ENCODE measurements around the gene ITGBL1. TPM values are rescaled to one million over a fixed set of nuclear protein-coding genes. Genes with fewer than 3 reads are reported as not detected.

ITGBL1 gene
- total RNA-seq, 1 experiment from 2014 or later: 0.22 TPM

GRCh38 chr13:101415358-101416174 lies 36.9 kb upstream of the ITGBL1 start (continued):
- no peak for TF ChIP-seq PRDM15 (CRISPR knock-in tag; IDR thresholded peaks at IDR 0.05)

- POLR2A ChIA-PET: interaction anchor here (0.6 kb wide), 2 partner anchors 9 to 22 kb away, joined by 3 read pairs; no protein-coding TSS in a partner anchor
- CTCF ChIA-PET: interaction anchor here (0.7 kb wide), 1 partner anchor 258 kb away, joined by 3 read pairs; no protein-coding TSS in a partner anchor
- TF ChIP-seq NR1H2 (CRISPR knock-in tag; IDR thresholded peaks at IDR 0.05): no peak
- TF ChIP-seq ZBTB21 (CRISPR knock-in tag; IDR thresholded peaks at IDR 0.05; ENCODE audit: borderline replicate concordance): no peak
- no peak for TF ChIP-seq NR2C2 (CRISPR knock-in tag; IDR thresholded peaks at IDR 0.05)
- no peak for TF ChIP-seq NFE2L1 (CRISPR knock-in tag; IDR thresholded peaks at IDR 0.05)
- TF ChIP-seq MXD4 (CRISPR knock-in tag; IDR thresholded peaks at IDR 0.05; ENCODE audit: borderline replicate concordance): no peak
- TF ChIP-seq E2F5 (CRISPR knock-in tag; IDR thresholded peaks at IDR 0.05): no peak
- no peak for TF ChIP-seq FOXP1 (CRISPR knock-in tag; IDR thresholded peaks at IDR 0.05; ENCODE audit: borderline replicate concordance)
- TF ChIP-seq CDX4 (CRISPR knock-in tag; IDR thresholded peaks at IDR 0.05; ENCODE audit: borderline replicate concordance): no peak
- Mint-ChIP-seq H3K27me3 (ENCODE audit: low read depth) (peaks cover 26% of the 10 kb centered on the region), H3K36me3 (no peaks in the 10 kb centered on the region), H3K4me1 (peaks cover 12% of the 10 kb centered on the region), H3K9me3 (no peaks in the 10 kb centered on the region), H3K4me3 (peak within 1 kb of the TSS; percentile 75), H3K27ac (no peak within 1 kb of the TSS)
- DNase-seq (ENCODE audit: low spot score): peak; percentile 34
- peak; percentile 80 for ATAC-seq
Measured at GRCh38 chr13:101416181-101417042, 36.1 kb upstream of the ITGBL1 start, which contains the start of gene NALCN. Gene NALCN (minus strand): TSS chr13:101416508. CDS start chr13:101399126, 17,382 bp downstream.

GRCh38 chr13:101417043-101417406 lies 35.5 kb upstream of the ITGBL1 start:
- Mint-ChIP-seq H3K4me3 (peak overlapping the region; percentile 75), H3K27me3 (ENCODE audit: low read depth) (peaks cover 26% of the 10 kb centered on the region), H3K27ac (no peak overlapping the region), H3K36me3 (no peaks in the 10 kb centered on the region), H3K4me1 (peaks cover 12% of the 10 kb centered on the region), H3K9me3 (no peaks in the 10 kb centered on the region)
- CTCF ChIA-PET: interaction anchor here (0.7 kb wide), 1 partner anchor 259 kb away, joined by 3 read pairs; no protein-coding TSS in a partner anchor
- TF ChIP-seq ATF6 (CRISPR knock-in tag; IDR thresholded peaks at IDR 0.05) (no peak), TCF7 (CRISPR knock-in tag; IDR thresholded peaks at IDR 0.05; ENCODE audit: low read depth) (no peak), HMGA2 (CRISPR knock-in tag; IDR thresholded peaks at IDR 0.05) (no peak), FOXK1 (CRISPR knock-in tag; IDR thresholded peaks at IDR 0.05) (no peak)
- ATAC-seq (peak; percentile 12; the same call in 1 of the 2 replicates), DNase-seq (ENCODE audit: low spot score) (no peak)
- POLR2A ChIA-PET: no interaction called here
